IMR-90 (cell line): ENCODE results near the gene PRSS8. TPM values are rescaled to one million over a fixed set of nuclear protein-coding genes. Genes with fewer than 3 reads are reported as not detected.

ENCODE experiments used
- ATAC-seq: fragments of 200-7000 bp; cut with Tn5 transposase; 2 replicates; pipeline ENCODE4 v1.9.1; 2020; ENCODE audit warnings: low read depth, mild to moderate bottlenecking, moderate library complexity
- BruUV-seq: library from RNA; stranded (reverse); fragments of 400-500 nt; replicated peaks from 2 replicates; lab custom pipeline; 2021; lab: Mats Ljungman, UMichigan
- CTCF ChIA-PET: fragments of 300-600 bp; formaldehyde crosslinking; extraction: SDS; loops from one replicate; lab custom pipeline; 2021; ENCODE audit warnings: antibody characterized with exemption; lab: Yijun Ruan, JAX
- POLR2A ChIA-PET: fragments of 300-600 bp; sonication (Branson Sonifier 250); formaldehyde crosslinking; loops from one replicate; lab custom pipeline; 2022; ENCODE audit warnings: antibody characterized with exemption; ENCODE audit not compliant: unreplicated experiment; lab: Charles Lee
- DNase-seq: peaks from one replicate; pipeline ENCODE4 v3.0.0; 2013
- H2AFZ ChIP-seq: replicated peaks from 2 replicates; pipeline ENCODE3; 2013; ENCODE audit warnings: low read length, mild to moderate bottlenecking; ENCODE audit not compliant: poor library complexity
- H2AK5ac ChIP-seq: 2 replicates; pipeline ENCODE4 v1.6.1; 2013; ENCODE audit warnings: low read depth, low read length, inconsistent platforms
- H2AK9ac ChIP-seq: replicated peaks from 2 replicates; pipeline ENCODE3; 2013; ENCODE audit warnings: mild to moderate bottlenecking, low read depth, low read length, moderate library complexity; ENCODE audit not compliant: poor library complexity
- H2BK120ac ChIP-seq: 2 replicates; pipeline ENCODE4 v1.6.1; 2013; ENCODE audit warnings: low read depth, low read length, inconsistent platforms
- H2BK15ac ChIP-seq: 3 replicates; pipeline ENCODE4 v1.6.1; 2013; ENCODE audit warnings: low read depth, low read length, inconsistent platforms
- H2BK20ac ChIP-seq: 2 replicates; pipeline ENCODE4 v1.6.1; 2013; ENCODE audit warnings: low read depth, mild to moderate bottlenecking, inconsistent platforms, low read length, moderate library complexity
- H2BK5ac ChIP-seq: 2 replicates; pipeline ENCODE4 v1.6.1; 2013; ENCODE audit warnings: mild to moderate bottlenecking, low read depth, low read length, inconsistent platforms; ENCODE audit not compliant: poor library complexity, severe bottlenecking
- H3K14ac ChIP-seq: replicated peaks from 2 replicates; pipeline ENCODE4 v1.6.1; 2013; ENCODE audit warnings: low read depth, low read length, inconsistent platforms
- H3K18ac ChIP-seq: 2 replicates; pipeline ENCODE4 v1.6.1; 2013; ENCODE audit warnings: low read depth, low read length, control low read depth
- H3K23ac ChIP-seq: 2 replicates; pipeline ENCODE4 v1.6.1; 2013; ENCODE audit warnings: low read depth, low read length, inconsistent platforms
- H3K27ac ChIP-seq: 2 replicates; pipeline ENCODE4 v1.5.1; 2013; ENCODE audit warnings: mild to moderate bottlenecking, control low read depth, low read length; ENCODE audit not compliant: insufficient read depth
- H3K27me3 ChIP-seq: 2 replicates; pipeline ENCODE4 v1.6.1; 2013; ENCODE audit warnings: low read length; ENCODE audit not compliant: control insufficient read depth, insufficient read depth
- H3K36me3 ChIP-seq: 2 replicates; pipeline ENCODE4 v1.6.1; 2013; ENCODE audit warnings: low read length, mixed read lengths; ENCODE audit not compliant: control insufficient read depth, insufficient read depth
- H3K4ac ChIP-seq: 2 replicates; pipeline ENCODE4 v1.6.1; 2013; ENCODE audit warnings: low read depth, low read length, inconsistent platforms
- H3K4me1 ChIP-seq: 2 replicates; pipeline ENCODE4 v1.6.1; 2013; ENCODE audit warnings: low read length, mixed read lengths; ENCODE audit not compliant: control insufficient read depth, insufficient read depth
- H3K4me2 ChIP-seq: 2 replicates; pipeline ENCODE4 v1.6.1; 2013; ENCODE audit warnings: low read depth, mild to moderate bottlenecking, control low read depth, low read length, moderate library complexity
- H3K4me3 ChIP-seq: 2 replicates; pipeline ENCODE4 v1.5.1; 2013; ENCODE audit warnings: low read depth, mild to moderate bottlenecking, control low read depth, low read length, moderate library complexity; ENCODE audit not compliant: insufficient read depth
- H3K56ac ChIP-seq: 2 replicates; pipeline ENCODE4 v1.6.1; 2013; ENCODE audit warnings: low read length, inconsistent platforms; ENCODE audit not compliant: insufficient read depth; ENCODE audit errors: extremely low read depth
- H3K79me1 ChIP-seq, 2 experiments: 2 replicates each; pipeline ENCODE4 v1.6.1; 2013; ENCODE audit warnings: low read length in 2 of 2, inconsistent platforms in 1 of 2, low read depth in 1 of 2
- H3K9ac ChIP-seq: 2 replicates; pipeline ENCODE4 v1.6.1; 2013; ENCODE audit warnings: low read depth, low read length, control low read depth
- H3K9me1 ChIP-seq: 2 replicates; pipeline ENCODE4 v1.6.1; 2013; ENCODE audit warnings: low read length, inconsistent platforms; ENCODE audit not compliant: insufficient read depth
- H3K9me3 ChIP-seq: 2 replicates; pipeline ENCODE4 v1.6.1; 2013; ENCODE audit warnings: low read length; ENCODE audit not compliant: control insufficient read depth, insufficient read depth
- H4K20me1 ChIP-seq: 2 replicates; pipeline ENCODE4 v1.6.1; 2013; ENCODE audit warnings: low read length, inconsistent platforms; ENCODE audit not compliant: insufficient read depth
- H4K5ac ChIP-seq: 2 replicates; pipeline ENCODE4 v1.6.1; 2013; ENCODE audit warnings: mild to moderate bottlenecking, low read depth, low read length, control low read depth
- H4K8ac ChIP-seq, 2 experiments: 2 replicates each; pipeline ENCODE4 v1.6.1; 2013; ENCODE audit warnings: low read depth in 2 of 2, low read length in 2 of 2, control low read depth in 1 of 2, inconsistent platforms in 1 of 2
- H4K91ac ChIP-seq: 2 replicates; pipeline ENCODE4 v1.6.1; 2013; ENCODE audit warnings: low read depth, low read length, inconsistent platforms; ENCODE audit not compliant: insufficient read depth
- CEBPB ChIP-seq: IDR thresholded peaks from 2 replicates; pipeline ENCODE4 v1.6.1; 2012; ENCODE audit warnings: low read depth, low read length, improper control_type of control experiment
- MAFK ChIP-seq: IDR thresholded peaks from 2 replicates; pipeline ENCODE4 v1.6.1; 2012; ENCODE audit warnings: low read depth, low read length, improper control_type of control experiment
- MXI1 ChIP-seq: IDR thresholded peaks from 2 replicates; pipeline ENCODE4 v1.6.1; 2012; ENCODE audit warnings: low read depth, mild to moderate bottlenecking, low read length, moderate library complexity, borderline replicate concordance
- NFE2L2 ChIP-seq: fragments of 150-350 bp; IDR thresholded peaks from 2 replicates; pipeline ENCODE4 v1.6.1; 2016; ENCODE audit warnings: low read depth, mild to moderate bottlenecking, low read length
- RAD21 ChIP-seq: IDR thresholded peaks from 2 replicates; pipeline ENCODE4 v1.6.1; 2012; ENCODE audit warnings: low read length, improper control_type of control experiment
- WGBS, 2 experiments: methylation state at CpG; one replicate each; pipeline versions ENCODE4 v1.1.5 to v1.1.7; 2013; ENCODE audit warnings: missing lambda C conversion rate in 2 of 2; ENCODE audit not compliant: insufficient read length in 1 of 2; ENCODE audit errors: extremely low coverage in 2 of 2; 5-methylcytosine and 5-hydroxymethylcytosine counted together
- dilution Hi-C: fragments of 300-500 bp; cut with HindIII; formaldehyde crosslinking; loops from one replicate; pipeline ENCODE4 v1.14.3; 2018; ENCODE audit warnings: low sequenced_read_pairs; ENCODE audit not compliant: unreplicated experiment
- in situ Hi-C: fragments of 300-500 bp; cut with MboI; formaldehyde crosslinking; loops from 3 replicates; pipeline ENCODE4 v1.14.3; 2019; ENCODE audit warnings: low sequenced_read_pairs, inconsistent platforms, mixed read lengths
- intact Hi-C: fragments of 100-400 bp; cut with micrococcal nuclease; formaldehyde crosslinking; loops from 2 replicates; pipeline ENCODE4 v1.10.0; 2022
- polyA plus RNA-seq, 3 experiments: library from polyadenylated mRNA; depleted of rRNA; stranded (reverse); fragments of >200 nt; gene quantifications; 2 replicates each; pipeline ENCODE4 v1.2.3, GENCODE V29; 2012; ENCODE audit warnings: low replicate concordance in 1 of 3
- total RNA-seq: library from RNA; depleted of rRNA; stranded (reverse); fragments of >200 nt; gene quantifications from 2 replicates; pipeline ENCODE4 v1.2.3, GENCODE V29; 2012
- TF ChIP-seq, protein P1 (sequence below): conservative IDR thresholded peaks from 2 replicates; pipeline ENCODE4 v1.5.1; 2012; ENCODE audit warnings: mild to moderate bottlenecking, low read depth, low read length, improper control_type of control experiment

The PRSS8 gene
- total and polyA plus RNA-seq, 2 of the 4 experiments (the other 2 are of a cell fraction) = not detected

DNA sequence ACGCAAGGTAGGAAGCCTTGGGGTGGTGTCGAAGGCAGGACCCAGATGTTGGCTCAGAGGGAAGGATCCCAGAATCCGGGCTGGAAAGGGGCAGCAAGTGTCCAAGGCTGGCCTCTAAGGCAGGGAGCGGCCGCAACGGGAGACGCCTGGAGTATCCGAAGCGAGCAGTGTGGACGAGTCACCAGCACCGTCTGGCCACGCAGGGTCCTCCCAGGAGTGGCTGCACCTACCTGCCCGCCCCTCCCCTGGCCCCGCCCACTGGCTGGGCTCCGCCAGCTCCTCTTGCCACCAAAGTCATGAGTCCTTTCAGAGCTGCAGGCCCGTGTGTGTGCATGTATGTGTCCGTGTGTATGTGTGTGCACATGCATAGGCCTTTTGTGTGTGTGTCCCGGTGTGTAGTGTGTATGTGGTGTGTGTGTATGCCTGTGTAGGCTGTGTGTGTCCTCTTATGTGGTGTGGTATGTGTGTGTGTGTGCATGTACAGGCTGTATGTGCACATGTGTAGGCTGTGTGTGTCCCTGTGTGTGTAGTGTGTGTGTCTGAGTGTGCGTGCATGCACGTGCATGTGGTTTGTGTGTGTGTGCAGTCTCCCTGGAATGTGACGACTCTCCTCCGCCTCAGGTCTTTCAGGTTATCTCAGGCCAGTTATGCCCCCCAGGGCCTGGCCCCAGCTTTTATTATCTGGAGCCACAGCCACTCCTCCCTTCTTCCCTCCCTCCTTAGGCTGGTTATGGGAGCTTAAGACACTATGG lies at the start of gene PRSS8 (continued):
- no peak for TF ChIP-seq MAFK
- TF ChIP-seq NFE2L2 = no peak
- no peak for TF ChIP-seq MXI1

DNA sequence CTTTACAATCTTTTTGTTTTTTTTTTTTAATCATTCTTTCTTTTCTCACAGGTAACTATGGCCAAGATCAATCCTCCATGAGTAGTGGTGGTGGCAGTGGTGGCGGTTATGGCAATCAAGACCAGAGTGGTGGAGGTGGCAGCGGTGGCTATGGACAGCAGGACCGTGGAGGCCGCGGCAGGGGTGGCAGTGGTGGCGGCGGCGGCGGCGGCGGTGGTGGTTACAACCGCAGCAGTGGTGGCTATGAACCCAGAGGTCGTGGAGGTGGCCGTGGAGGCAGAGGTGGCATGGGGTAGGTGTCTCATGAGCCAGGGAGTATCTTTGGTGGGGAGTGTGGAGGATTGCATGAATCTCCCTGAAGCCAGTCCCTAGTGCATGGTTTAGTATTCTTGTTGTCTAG lies 49.4 kb upstream of the PRSS8 start:
- in situ Hi-C loops = no loop called here
- Histone ChIP-seq H2BK15ac (no peak overlapping the region), H3K9ac (no peak overlapping the region), H2BK120ac (no peak overlapping the region), H3K4me3 (no peak overlapping the region), H3K4me1 (peaks cover 5% of the 10 kb centered on the region; the same call in 1 of the 2 replicates), H3K27me3 (no peaks in the 10 kb centered on the region), H2AK9ac (no peak overlapping the region), H3K79me1 (peaks cover 36 to 71% of the 10 kb centered on the region in 2 experiments), H4K5ac (no peak overlapping the region), H3K14ac (no peak overlapping the region), H3K56ac (no peak overlapping the region), H4K8ac (no peak overlapping the region), H3K9me3 (no peaks in the 10 kb centered on the region), H3K9me1 (peaks cover 6% of the 10 kb centered on the region; the same call in 1 of the 2 replicates), H2BK5ac (no peak overlapping the region), H4K91ac (no peak overlapping the region), H3K23ac (no peak overlapping the region), H2AK5ac (no peak overlapping the region), H3K36me3 (peaks cover 72% of the 10 kb centered on the region), H3K4me2 (no peak overlapping the region), H2AFZ (no peak overlapping the region), H4K20me1 (peaks cover 97% of the 10 kb centered on the region), H3K18ac (no peak overlapping the region), H3K27ac (no peak overlapping the region), H2BK20ac (no peak overlapping the region), H3K4ac (no peak overlapping the region)
- dilution Hi-C loops = no loop called here
- TF ChIP-seq, protein P1, sequence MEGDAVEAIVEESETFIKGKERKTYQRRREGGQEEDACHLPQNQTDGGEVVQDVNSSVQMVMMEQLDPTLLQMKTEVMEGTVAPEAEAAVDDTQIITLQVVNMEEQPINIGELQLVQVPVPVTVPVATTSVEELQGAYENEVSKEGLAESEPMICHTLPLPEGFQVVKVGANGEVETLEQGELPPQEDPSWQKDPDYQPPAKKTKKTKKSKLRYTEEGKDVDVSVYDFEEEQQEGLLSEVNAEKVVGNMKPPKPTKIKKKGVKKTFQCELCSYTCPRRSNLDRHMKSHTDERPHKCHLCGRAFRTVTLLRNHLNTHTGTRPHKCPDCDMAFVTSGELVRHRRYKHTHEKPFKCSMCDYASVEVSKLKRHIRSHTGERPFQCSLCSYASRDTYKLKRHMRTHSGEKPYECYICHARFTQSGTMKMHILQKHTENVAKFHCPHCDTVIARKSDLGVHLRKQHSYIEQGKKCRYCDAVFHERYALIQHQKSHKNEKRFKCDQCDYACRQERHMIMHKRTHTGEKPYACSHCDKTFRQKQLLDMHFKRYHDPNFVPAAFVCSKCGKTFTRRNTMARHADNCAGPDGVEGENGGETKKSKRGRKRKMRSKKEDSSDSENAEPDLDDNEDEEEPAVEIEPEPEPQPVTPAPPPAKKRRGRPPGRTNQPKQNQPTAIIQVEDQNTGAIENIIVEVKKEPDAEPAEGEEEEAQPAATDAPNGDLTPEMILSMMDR = no peak
- TF ChIP-seq RAD21 = no peak
- no peak for TF ChIP-seq CEBPB
- intact Hi-C loops = loop anchor here (10.0 kb wide), 1 partner anchor 690 kb away; the partner anchor contains the start of gene ZNF267
- ChIA-PET POLR2A (no interaction called here), CTCF (no interaction called here)
- WGBS, 2 experiments = 100% methylated on average over 3 of the region's 14 CpGs; no CpG with 5 or more reads in 1 of the 2 experiments
- no peak for ATAC-seq
- no peak for DNase-seq
- no TSS peak for BruUV-seq
